HepG2 (cell line): Measurements from ENCODE around the gene STARD10. TPM values are rescaled to one million over a fixed set of nuclear protein-coding genes. Genes with fewer than 3 reads are reported as not detected.

ENCODE experiments used
- AHR ChIP-seq: IDR thresholded peaks from 2 replicates; pipeline ENCODE4 v1.6.1; 2018; ENCODE audit warnings: missing genetic modification reagents, missing compliant biosample characterization
- CC2D1A ChIP-seq: sonication (generic); formaldehyde crosslinking; IDR thresholded peaks from 2 replicates; pipeline ENCODE4 v1.8.1; 2023; ENCODE audit warnings: mild to moderate bottlenecking, missing genetic modification reagents
- CCAR2 ChIP-seq: fragments of 200-400 bp; formaldehyde crosslinking; optimal IDR thresholded peaks from 2 replicates; pipeline ENCODE3; 2018; ENCODE audit warnings: low read depth, mild to moderate bottlenecking, low read length, moderate library complexity
- EED ChIP-seq: sonication (generic); formaldehyde crosslinking; IDR thresholded peaks from 2 replicates; pipeline ENCODE4 v1.5.0; 2020; ENCODE audit warnings: mild to moderate bottlenecking, missing genetic modification reagents
- EHMT2 ChIP-seq: fragments of 200-600 bp; sonication (generic); IDR thresholded peaks from 2 replicates; pipeline ENCODE4 v1.7.0; 2017; ENCODE audit warnings: antibody characterized with exemption, low read depth, low read length, borderline replicate concordance
- ELF1 ChIP-seq: sonication (generic); formaldehyde crosslinking; IDR thresholded peaks from 2 replicates; pipeline ENCODE4 v1.4.0; 2020; ENCODE audit warnings: missing genetic modification reagents
- FOXO1 ChIP-seq: sonication (generic); formaldehyde crosslinking; IDR thresholded peaks from 2 replicates; pipeline ENCODE4 v1.4.0; 2020; ENCODE audit warnings: missing genetic modification reagents
- IRX3 ChIP-seq: sonication (generic); formaldehyde crosslinking; IDR thresholded peaks from 2 replicates; pipeline ENCODE4 v1.8.1; 2023; ENCODE audit warnings: mild to moderate bottlenecking, low read depth, missing genetic modification reagents, borderline replicate concordance
- KLF11 ChIP-seq: IDR thresholded peaks from 2 replicates; pipeline ENCODE4 v1.6.1; 2016; ENCODE audit warnings: missing compliant biosample characterization
- MAF1 ChIP-seq: sonication (generic); formaldehyde crosslinking; IDR thresholded peaks from 2 replicates; pipeline ENCODE4 v1.5.0; 2020; ENCODE audit warnings: missing genetic modification reagents, borderline replicate concordance
- MYNN ChIP-seq: sonication (generic); formaldehyde crosslinking; IDR thresholded peaks from 2 replicates; pipeline ENCODE4 v1.4.0; 2020; ENCODE audit warnings: mild to moderate bottlenecking, low read depth, missing genetic modification reagents
- NCOR1 ChIP-seq: fragments of 200-600 bp; sonication (generic); IDR thresholded peaks from 2 replicates; pipeline ENCODE4 v1.7.0; 2017; ENCODE audit warnings: antibody characterized with exemption, low read length, borderline replicate concordance
- NFE2L1 ChIP-seq: sonication (generic); formaldehyde crosslinking; IDR thresholded peaks from 2 replicates; pipeline ENCODE4 v1.4.0; 2020; ENCODE audit warnings: missing genetic modification reagents, mild to moderate bottlenecking, borderline replicate concordance
- PAF1 ChIP-seq: IDR thresholded peaks from 2 replicates; pipeline ENCODE4 v1.6.1; 2016; ENCODE audit warnings: missing genetic modification reagents, missing compliant biosample characterization
- PTBP1 ChIP-seq: fragments of 200-400 bp; formaldehyde crosslinking; IDR thresholded peaks from 2 replicates; pipeline ENCODE4 v1.6.1; 2018; ENCODE audit warnings: low read length, low read depth; ENCODE audit not compliant: poor library complexity, severe bottlenecking
- ZBTB20 ChIP-seq: sonication (generic); formaldehyde crosslinking; IDR thresholded peaks from 2 replicates; pipeline ENCODE4 v1.8.1; 2023; ENCODE audit warnings: missing genetic modification reagents, low read depth, mild to moderate bottlenecking, borderline replicate concordance
- ZBTB7B ChIP-seq: sonication (generic); formaldehyde crosslinking; IDR thresholded peaks from 2 replicates; pipeline ENCODE4 v1.4.0; 2020; ENCODE audit warnings: missing genetic modification reagents
- ZFYVE20 ChIP-seq: sonication (generic); formaldehyde crosslinking; IDR thresholded peaks from 2 replicates; pipeline ENCODE4 v1.8.0; 2023; ENCODE audit warnings: low read depth, mild to moderate bottlenecking, moderate library complexity, missing genetic modification reagents, borderline replicate concordance
- ZMYM4 ChIP-seq: sonication (generic); formaldehyde crosslinking; IDR thresholded peaks from 2 replicates; pipeline ENCODE4 v1.8.1; 2023; ENCODE audit warnings: mild to moderate bottlenecking, missing genetic modification reagents
- ZNF124 ChIP-seq: sonication (generic); formaldehyde crosslinking; IDR thresholded peaks from 2 replicates; pipeline ENCODE4 v1.4.0; 2020; ENCODE audit warnings: missing genetic modification reagents
- ZNF331 ChIP-seq: sonication (generic); formaldehyde crosslinking; IDR thresholded peaks from 2 replicates; pipeline ENCODE4 v1.4.0; 2020; ENCODE audit warnings: missing genetic modification reagents
- ZNF431 ChIP-seq: sonication (generic); formaldehyde crosslinking; IDR thresholded peaks from 2 replicates; pipeline ENCODE4 v1.9.0; 2022; ENCODE audit warnings: missing genetic modification reagents, low read depth, mild to moderate bottlenecking, borderline replicate concordance
- ZNF563 ChIP-seq: sonication (generic); formaldehyde crosslinking; IDR thresholded peaks from 2 replicates; pipeline ENCODE4 v1.8.0; 2022; ENCODE audit warnings: mild to moderate bottlenecking, moderate library complexity, missing genetic modification reagents
- ZNF605 ChIP-seq: sonication (generic); formaldehyde crosslinking; IDR thresholded peaks from 2 replicates; pipeline ENCODE4 v1.8.0; 2022; ENCODE audit warnings: mild to moderate bottlenecking, missing genetic modification reagents
- ZNF619 ChIP-seq: sonication (generic); formaldehyde crosslinking; IDR thresholded peaks from 2 replicates; pipeline ENCODE4 v1.4.0; 2020; ENCODE audit warnings: mild to moderate bottlenecking, missing genetic modification reagents
- ZNF7 ChIP-seq: IDR thresholded peaks from 2 replicates; pipeline ENCODE4 v1.6.1; 2016; ENCODE audit warnings: missing biosample characterization, missing genetic modification reagents
- ZNF737 ChIP-seq: sonication (generic); formaldehyde crosslinking; IDR thresholded peaks from 2 replicates; pipeline ENCODE4 v1.5.0; 2020; ENCODE audit warnings: missing genetic modification reagents, mild to moderate bottlenecking, borderline replicate concordance
- ZNF792 ChIP-seq: IDR thresholded peaks from 2 replicates; pipeline ENCODE4 v1.6.1; 2016
- ZZZ3 ChIP-seq: sonication (generic); formaldehyde crosslinking; IDR thresholded peaks from 2 replicates; pipeline ENCODE4 v1.4.0; 2020; ENCODE audit warnings: missing genetic modification reagents, mild to moderate bottlenecking, borderline replicate concordance
- polyA plus RNA-seq, 8 experiments: library from polyadenylated mRNA; depleted of rRNA in 3 of 8; stranded (reverse) in 7 of 8; unstranded in 1 of 8; fragments of >200 nt; fragmentation: Illumina TruSeq in 4 of 8; extraction: Trizol in 4 of 8; gene quantifications; 2 replicates each; pipeline versions ENCODE4 v1.2.1 to v1.2.3, GENCODE V29; 2011 to 2016; ENCODE audit warnings: low read depth in 4 of 8, missing spikeins in 1 of 8, mixed read lengths in 1 of 8; ENCODE audit not compliant: insufficient read depth in 1 of 8
- total RNA-seq, 5 experiments: library from RNA; depleted of rRNA; stranded (reverse); fragments of >200 nt; fragmentation: Illumina TruSeq; extraction: Trizol; gene quantifications; 2 replicates each; pipeline ENCODE4 v1.2.3, GENCODE V29; 2016; ENCODE audit warnings: low read depth in 1 of 5
- TF ChIP-seq, protein P1 (sequence below): sonication (generic); formaldehyde crosslinking; IDR thresholded peaks from 2 replicates; pipeline ENCODE4 v1.8.1; 2023; ENCODE audit warnings: mild to moderate bottlenecking, missing genetic modification reagents
- TF ChIP-seq, protein P2 (sequence below): IDR thresholded peaks from 2 replicates; pipeline ENCODE4 v1.6.1; 2016; ENCODE audit warnings: low read depth, borderline replicate concordance
- TF ChIP-seq, protein P3 (sequence below): sonication (generic); formaldehyde crosslinking; conservative IDR thresholded peaks from 2 replicates; pipeline ENCODE4 v1.8.1; 2023; ENCODE audit warnings: missing genetic modification reagents

STARD10 gene
- total and polyA plus RNA-seq, 2 of the 13 experiments (the other 11 are each of a cell fraction or from before 2014, with no cell fraction given) = 260 to 341 TPM

DNA sequence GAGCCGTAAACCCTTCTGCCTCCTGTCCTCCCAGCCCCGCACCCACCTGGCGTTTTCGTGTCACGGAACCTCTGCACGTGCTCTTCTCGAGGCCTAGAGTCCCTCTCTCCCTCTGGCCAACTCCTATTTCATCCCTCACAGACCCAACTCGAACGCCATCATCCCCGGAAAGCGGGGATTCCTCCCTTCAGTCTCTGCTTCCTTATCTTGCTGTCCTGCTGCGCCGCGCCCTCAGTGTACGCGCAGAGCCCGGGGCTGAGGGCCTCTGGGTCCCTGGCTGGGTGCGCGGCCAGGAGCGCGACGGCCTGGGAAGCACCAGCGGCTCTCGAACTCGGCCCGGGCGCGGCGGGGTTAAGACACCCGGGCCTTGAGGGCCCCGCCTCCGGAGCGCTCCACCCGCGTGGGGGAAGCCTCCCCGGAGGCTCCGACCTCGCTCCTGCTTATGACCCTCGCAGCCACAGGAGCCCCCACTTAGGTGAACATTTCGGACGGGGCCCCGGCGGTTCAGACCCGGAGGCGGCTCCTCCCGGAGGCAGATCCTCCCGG, 20.0 kb upstream of the STARD10 start (continued):
- TF ChIP-seq ZBTB20 (CRISPR knock-in tag) = 0 out of 2 replicates have a peak, but pooled peaks have one; percentile 28
- TF ChIP-seq ZNF619 (CRISPR knock-in tag) = 0 out of 2 replicates have a peak, but pooled peaks have one; percentile 12
- TF ChIP-seq ZFYVE20 (CRISPR knock-in tag) = no peak
- TF ChIP-seq ZZZ3 (CRISPR knock-in tag) = no peak
- TF ChIP-seq CC2D1A (CRISPR knock-in tag) = no peak
- TF ChIP-seq ZNF124 (CRISPR knock-in tag) = 0 out of 2 replicates have a peak, but pooled peaks have one; percentile 26
- TF ChIP-seq PAF1 (CRISPR knock-in tag) = no peak
- no peak for TF ChIP-seq FOXO1 (CRISPR knock-in tag)
- TF ChIP-seq ZNF792 (CRISPR knock-in tag) = peak; percentile 35; the same call in 1 of the 2 replicates
- TF ChIP-seq ZNF7 (CRISPR knock-in tag) = no peak
- TF ChIP-seq MAF1 (CRISPR knock-in tag) = no peak
- TF ChIP-seq AHR (CRISPR knock-in tag) = no peak
- no peak for TF ChIP-seq ZNF431
- TF ChIP-seq PTBP1 = no peak
- TF ChIP-seq ZBTB7B = no peak; the same call in 1 of the 2 replicates
- TF ChIP-seq ELF1 = no peak; the same call in 1 of the 2 replicates
- TF ChIP-seq EHMT2 = no peak
- TF ChIP-seq ZNF331 (CRISPR knock-in tag) = no peak; the same call in 1 of the 2 replicates
- TF ChIP-seq MYNN (CRISPR knock-in tag) = no peak
- TF ChIP-seq, protein P1, sequence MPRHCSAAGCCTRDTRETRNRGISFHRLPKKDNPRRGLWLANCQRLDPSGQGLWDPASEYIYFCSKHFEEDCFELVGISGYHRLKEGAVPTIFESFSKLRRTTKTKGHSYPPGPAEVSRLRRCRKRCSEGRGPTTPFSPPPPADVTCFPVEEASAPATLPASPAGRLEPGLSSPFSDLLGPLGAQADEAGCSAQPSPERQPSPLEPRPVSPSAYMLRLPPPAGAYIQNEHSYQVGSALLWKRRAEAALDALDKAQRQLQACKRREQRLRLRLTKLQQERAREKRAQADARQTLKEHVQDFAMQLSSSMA = no peak; the same call in 1 of the 2 replicates
- peak; percentile 91 for TF ChIP-seq ZNF605
- TF ChIP-seq, protein P2, sequence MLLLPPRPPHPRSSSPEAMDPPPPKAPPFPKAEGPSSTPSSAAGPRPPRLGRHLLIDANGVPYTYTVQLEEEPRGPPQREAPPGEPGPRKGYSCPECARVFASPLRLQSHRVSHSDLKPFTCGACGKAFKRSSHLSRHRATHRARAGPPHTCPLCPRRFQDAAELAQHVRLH (CRISPR knock-in tag) = no peak
- no peak for TF ChIP-seq ZNF737 (CRISPR knock-in tag)
- TF ChIP-seq KLF11 (CRISPR knock-in tag) = no peak
- TF ChIP-seq CCAR2 = no peak
- TF ChIP-seq ZMYM4 = no peak
- TF ChIP-seq NFE2L1 (CRISPR knock-in tag) = 0 out of 2 replicates have a peak, but pooled peaks have one; percentile 27
- TF ChIP-seq NCOR1 = no peak
- no peak; the same call in 1 of the 2 replicates for TF ChIP-seq EED (CRISPR knock-in tag)
- TF ChIP-seq, protein P3, sequence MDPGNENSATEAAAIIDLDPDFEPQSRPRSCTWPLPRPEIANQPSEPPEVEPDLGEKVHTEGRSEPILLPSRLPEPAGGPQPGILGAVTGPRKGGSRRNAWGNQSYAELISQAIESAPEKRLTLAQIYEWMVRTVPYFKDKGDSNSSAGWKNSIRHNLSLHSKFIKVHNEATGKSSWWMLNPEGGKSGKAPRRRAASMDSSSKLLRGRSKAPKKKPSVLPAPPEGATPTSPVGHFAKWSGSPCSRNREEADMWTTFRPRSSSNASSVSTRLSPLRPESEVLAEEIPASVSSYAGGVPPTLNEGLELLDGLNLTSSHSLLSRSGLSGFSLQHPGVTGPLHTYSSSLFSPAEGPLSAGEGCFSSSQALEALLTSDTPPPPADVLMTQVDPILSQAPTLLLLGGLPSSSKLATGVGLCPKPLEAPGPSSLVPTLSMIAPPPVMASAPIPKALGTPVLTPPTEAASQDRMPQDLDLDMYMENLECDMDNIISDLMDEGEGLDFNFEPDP (CRISPR knock-in tag) = no peak
- TF ChIP-seq ZNF563 (CRISPR knock-in tag) = peak; percentile 97
- 0 out of 2 replicates have a peak, but pooled peaks have one; percentile 66 for TF ChIP-seq IRX3 (CRISPR knock-in tag)
